ENCODE data around the gene SIRT4. TPM values are rescaled to one million over a fixed set of nuclear protein-coding genes. Genes with fewer than 3 reads are reported as not detected.

SIRT4 gene
- total RNA-seq, 1 experiment from 2014 or later = 3.6 TPM

DNA sequence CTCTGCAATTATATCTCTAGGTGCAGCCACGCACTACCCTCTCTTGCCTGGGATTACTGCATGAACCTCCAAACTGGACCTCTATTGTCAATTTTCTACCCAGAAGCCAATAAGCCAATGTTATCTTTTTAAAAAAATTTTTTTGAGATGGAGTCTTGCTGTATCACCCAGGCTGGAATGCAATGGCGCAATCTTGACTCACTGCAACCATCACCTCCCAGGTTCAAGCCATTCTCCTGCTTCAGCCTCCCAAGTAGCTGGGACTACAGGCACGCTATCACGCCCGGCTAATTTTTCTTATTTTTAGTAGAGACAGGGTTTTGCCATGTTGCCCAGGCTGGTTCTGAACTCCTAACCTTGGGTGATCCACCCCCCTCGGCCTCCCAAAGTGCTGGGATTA, 25.4 kb upstream of the SIRT4 start:
- Histone ChIP-seq H2AFZ (no peak overlapping the region), H3K27me3 (ENCODE audit: insufficient read depth, low read depth) (no peaks in the 10 kb centered on the region), H3K27ac (no peak overlapping the region), H3K4me3 (no peak overlapping the region), H3K4me2 (no peak overlapping the region), H3F3A (ENCODE audit: insufficient read depth, low read depth) (no peaks in the 10 kb centered on the region), H3K4me1 (replicated peaks; ENCODE audit: insufficient read depth) (no peaks in the 10 kb centered on the region), H3K36me3 (ENCODE audit: low read depth) (no peaks in the 10 kb centered on the region), H3K9me3 (ENCODE audit: insufficient read depth, low read depth) (no peaks in the 10 kb centered on the region), H3K9me2 (ENCODE audit: insufficient read depth) (no peaks in the 10 kb centered on the region), H4K20me1 (ENCODE audit: insufficient read depth) (no peaks in the 10 kb centered on the region), H3K79me2 (ENCODE audit: low read depth) (no peaks in the 10 kb centered on the region)
- intact Hi-C loops (cut with micrococcal nuclease; ENCODE audit: unreplicated experiment) = no loop called here
- CTCF ChIA-PET = no interaction called here
- TF ChIP-seq CTCF (conservative IDR thresholded peaks at IDR 0.05) = no peak
- no peak for TF ChIP-seq EZH2 (IDR thresholded peaks at IDR 0.05; ENCODE audit: low read depth)
- POLR2A ChIA-PET (ENCODE audit: unreplicated experiment) = no interaction called here
- BruUV-seq (replicated peaks) = no TSS peak
- DNase-seq = no peak

GRCh38 chr12:120278137-120279069, 23.7 kb upstream of the SIRT4 start:
- H3K9me2 ChIP-seq (ENCODE audit: insufficient read depth) = no peaks in the 10 kb centered on the region
- CTCF ChIA-PET = interaction anchor here (1.2 kb wide), 1 partner anchor 51 kb away, joined by 6 read pairs; no protein-coding TSS in a partner anchor
- no peak for DNase-seq
- POLR2A ChIA-PET (ENCODE audit: unreplicated experiment) = no interaction called here
- no peaks in the 10 kb centered on the region for H3K79me2 ChIP-seq (ENCODE audit: low read depth)
- TF ChIP-seq EZH2 (IDR thresholded peaks at IDR 0.05; ENCODE audit: low read depth) (no peak), CTCF (conservative IDR thresholded peaks at IDR 0.05) (no peak)
- no peaks in the 10 kb centered on the region for H4K20me1 ChIP-seq (ENCODE audit: insufficient read depth)
- no peak overlapping the region for H3K27ac ChIP-seq
- H3K4me1 ChIP-seq (replicated peaks; ENCODE audit: insufficient read depth) = no peaks in the 10 kb centered on the region
- intact Hi-C loops (cut with micrococcal nuclease; ENCODE audit: unreplicated experiment) = no loop called here
- no peak overlapping the region for H3K4me2 ChIP-seq
- H3K36me3 ChIP-seq (ENCODE audit: low read depth) = no peaks in the 10 kb centered on the region
- no peaks in the 10 kb centered on the region for H3K9me3 ChIP-seq (ENCODE audit: insufficient read depth, low read depth)
- H3K4me3 ChIP-seq = no peak overlapping the region
- no TSS peak for BruUV-seq (replicated peaks)
- no peaks in the 10 kb centered on the region for H3K27me3 ChIP-seq (ENCODE audit: insufficient read depth, low read depth)
- H2AFZ ChIP-seq = no peak overlapping the region
- no peaks in the 10 kb centered on the region for H3F3A ChIP-seq (ENCODE audit: insufficient read depth, low read depth)

GRCh38 chr12:120283318-120283717, 18.8 kb upstream of the SIRT4 start:
- H3K4me1 ChIP-seq (replicated peaks; ENCODE audit: insufficient read depth) = peaks cover 13% of the 10 kb centered on the region
- H3F3A ChIP-seq (ENCODE audit: insufficient read depth, low read depth) = peaks cover 13% of the 10 kb centered on the region; the same call in 1 of the 2 replicates
- TF ChIP-seq CTCF (conservative IDR thresholded peaks at IDR 0.05) (no peak), EZH2 (IDR thresholded peaks at IDR 0.05; ENCODE audit: low read depth) (no peak)
- H2AFZ ChIP-seq = no peak overlapping the region
- POLR2A ChIA-PET (ENCODE audit: unreplicated experiment) = interaction anchor here (0.7 kb wide), 1 partner anchor 50 kb away, joined by 12 read pairs; no protein-coding TSS in a partner anchor
- no peaks in the 10 kb centered on the region for H3K9me3 ChIP-seq (ENCODE audit: insufficient read depth, low read depth)
- no TSS peak for BruUV-seq (replicated peaks)
- intact Hi-C loops (cut with micrococcal nuclease; ENCODE audit: unreplicated experiment) = no loop called here
- H4K20me1 ChIP-seq (ENCODE audit: insufficient read depth) = no peaks in the 10 kb centered on the region
- H3K79me2 ChIP-seq (ENCODE audit: low read depth) = no peaks in the 10 kb centered on the region
- CTCF ChIA-PET = no interaction called here
- no peak for DNase-seq
- no peak overlapping the region for H3K4me2 ChIP-seq
- H3K9me2 ChIP-seq (ENCODE audit: insufficient read depth) = no peaks in the 10 kb centered on the region
- no peaks in the 10 kb centered on the region for H3K36me3 ChIP-seq (ENCODE audit: low read depth)
- H3K4me3 ChIP-seq = no peak overlapping the region
- H3K27me3 ChIP-seq (ENCODE audit: insufficient read depth, low read depth) = no peaks in the 10 kb centered on the region
- no peak overlapping the region for H3K27ac ChIP-seq

Measured in PC-9 (cell line).